Glomerular endothelial cell (primary cell): ENCODE results near the gene UNC5C. TPM values are rescaled to one million over a fixed set of nuclear protein-coding genes. Genes with fewer than 3 reads are reported as not detected.

Experiments
- DNase-seq: peaks from one replicate; pipeline ENCODE4 v3.0.0-alpha.2; 2011; ENCODE audit warnings: low read depth, low spot score; ENCODE audit errors: extremely low read depth
- total RNA-seq: library from RNA; depleted of rRNA; stranded (reverse); fragments of >200 nt; gene quantifications from 2 replicates; pipeline ENCODE4 v1.2.3, GENCODE V29; 2015

UNC5C gene
- total RNA-seq, 1 donor from 2014 or later, result 2.8 TPM

DNA sequence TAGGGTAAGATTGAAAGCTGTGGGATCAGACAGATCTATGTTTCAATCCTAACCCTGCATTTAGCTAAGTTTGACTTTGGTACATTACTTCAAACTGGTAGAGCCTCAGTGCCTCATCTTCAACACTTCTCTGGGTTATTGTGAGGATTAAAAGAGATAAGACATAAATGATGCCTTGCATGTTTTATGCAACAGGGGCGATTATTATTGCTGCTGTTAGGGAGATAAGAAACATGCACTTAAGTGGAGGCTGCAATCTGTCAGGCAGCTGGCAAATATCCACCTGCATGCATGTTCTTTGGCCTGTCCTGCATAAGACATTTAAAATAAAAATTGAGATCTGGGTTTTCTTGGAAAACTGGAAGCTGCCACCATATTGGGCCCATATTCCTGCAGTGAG lies 24.6 kb downstream of the UNC5C start:
- no peak for DNase-seq

DNA sequence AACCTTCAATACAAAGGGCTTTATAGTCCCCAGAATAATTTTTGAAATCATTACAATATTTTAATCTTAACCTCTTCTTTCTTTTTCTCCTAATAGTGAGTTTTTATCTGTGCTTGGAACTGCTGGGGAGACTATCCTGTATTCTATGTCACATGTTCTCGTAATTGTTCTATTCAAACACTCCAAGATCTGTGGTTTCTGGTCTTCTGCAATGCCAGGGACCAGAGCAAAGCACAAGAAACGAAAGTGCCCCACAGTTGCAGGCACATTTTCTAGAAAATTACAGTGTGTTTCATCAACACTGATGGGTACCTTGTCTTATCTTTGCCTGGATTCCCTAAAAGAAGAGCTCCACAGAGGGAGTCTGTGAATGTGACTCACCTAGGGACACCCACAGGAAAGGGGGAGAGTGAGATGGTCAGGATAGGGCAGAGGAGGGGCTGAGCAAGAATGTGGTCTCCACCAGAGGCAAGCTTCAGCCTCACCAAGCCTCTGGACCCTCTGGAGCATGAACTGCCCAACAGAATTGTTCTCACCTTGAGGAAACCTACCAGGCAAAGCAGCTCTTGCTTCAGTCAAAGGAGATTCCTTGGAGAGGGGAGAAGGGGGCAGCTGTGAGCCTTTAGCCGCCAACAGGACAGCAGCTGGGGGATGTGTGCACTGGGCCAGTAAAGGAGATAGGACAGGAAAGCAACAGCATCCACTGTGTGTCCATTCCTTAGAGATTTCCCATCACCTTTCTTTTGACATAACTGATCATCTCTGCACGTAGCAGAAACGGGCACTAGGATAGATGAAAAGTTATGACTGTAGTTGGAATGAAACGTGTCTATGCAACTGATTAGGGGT lies 25.9 kb downstream of the UNC5C start:
- DNase-seq, result no peak

DNA sequence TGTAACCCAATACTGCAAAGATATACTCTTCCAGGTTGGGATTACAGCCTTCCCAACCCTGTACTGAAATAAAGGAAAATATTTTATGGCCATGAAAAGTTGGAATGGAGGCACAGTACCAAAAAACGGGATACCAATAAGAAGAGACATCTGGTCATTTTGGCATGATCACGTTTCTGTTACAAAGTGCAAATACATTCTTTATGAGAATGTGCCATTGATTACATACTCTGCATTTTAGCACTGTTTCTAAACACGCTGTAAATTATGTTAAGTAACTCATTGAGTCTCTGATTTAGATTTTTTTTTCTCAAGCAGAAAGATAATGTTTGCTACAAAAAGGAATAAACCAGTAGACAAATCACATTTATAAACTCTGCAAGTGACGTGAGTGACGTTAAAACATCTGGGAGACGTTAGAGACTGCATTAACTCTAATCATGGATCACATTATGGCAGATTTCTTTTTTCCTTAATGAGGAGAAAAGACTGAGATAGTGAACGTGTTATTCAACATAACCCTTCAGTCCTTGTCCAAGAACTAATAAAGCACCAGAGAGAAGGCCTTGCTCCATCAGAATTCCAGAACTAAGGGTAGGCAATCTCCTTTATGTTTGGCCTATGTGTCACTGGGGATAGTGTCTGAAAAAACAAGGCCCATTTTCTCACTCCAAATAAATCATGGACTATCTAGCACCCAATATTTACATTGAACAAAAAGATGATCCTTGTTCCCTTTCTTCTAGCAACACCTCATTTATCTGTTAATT lies 31.0 kb downstream of the UNC5C start:
- DNase-seq, result no peak

DNA sequence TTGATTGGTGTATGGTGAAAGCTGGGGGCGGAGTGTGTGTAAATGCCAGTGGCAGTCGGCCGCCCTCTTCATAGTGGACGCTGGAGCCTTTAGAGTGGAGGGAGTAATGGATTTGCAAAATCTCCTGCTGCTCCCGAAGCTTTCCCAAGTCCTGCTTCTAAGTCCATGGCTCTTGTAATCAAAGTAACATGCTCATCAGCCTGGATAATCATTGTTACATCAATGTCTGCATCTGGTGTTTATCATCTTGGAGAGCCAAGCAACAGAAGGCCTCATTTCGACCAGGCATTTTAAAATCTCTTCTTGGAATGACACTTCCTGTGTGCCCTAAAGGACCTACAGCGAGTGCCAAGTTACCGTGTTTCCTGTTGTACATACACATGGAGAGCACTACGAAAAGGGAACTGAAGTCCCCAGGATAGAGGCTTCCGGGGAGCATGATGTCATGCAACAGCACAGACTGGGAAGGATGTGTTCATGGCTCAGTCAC lies 32.2 kb downstream of the UNC5C start:
- no peak for DNase-seq

DNA sequence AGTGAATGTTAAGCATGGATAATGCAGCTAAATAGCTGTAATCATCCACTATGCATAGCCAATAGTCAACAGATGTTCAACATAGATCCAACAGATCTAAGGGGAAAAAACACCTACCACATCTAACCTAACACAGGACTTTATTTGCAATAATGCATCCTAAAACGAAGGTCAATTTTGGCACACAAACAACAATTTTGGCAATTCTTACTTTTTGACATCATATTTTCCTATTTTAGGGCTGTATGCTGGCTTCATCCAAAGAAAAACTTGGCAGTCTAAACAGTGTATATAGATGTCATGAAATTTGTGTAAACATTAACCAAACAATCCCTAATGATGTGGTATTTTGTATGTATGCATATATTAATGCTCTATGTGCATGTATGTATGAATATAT lies 33.2 kb downstream of the UNC5C start:
- no peak for DNase-seq

DNA sequence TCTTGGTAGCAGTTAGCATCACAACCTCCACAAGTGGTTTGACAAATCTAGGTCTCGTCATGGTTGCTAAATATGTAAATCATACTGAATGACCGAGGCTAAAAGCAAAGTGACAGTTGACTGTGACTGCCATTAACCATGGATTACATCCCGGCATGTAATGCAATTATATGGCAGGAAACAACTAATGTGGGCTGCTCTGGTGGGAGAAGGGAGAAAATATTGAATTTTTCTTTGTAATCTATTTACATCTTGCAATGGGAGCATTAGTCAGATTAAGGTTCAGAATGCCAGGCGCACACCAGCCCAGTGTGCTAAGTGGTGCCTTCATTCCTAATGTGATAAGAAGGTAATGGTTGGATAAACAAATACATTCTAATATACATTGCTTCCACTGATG lies 35.8 kb downstream of the UNC5C start:
- DNase-seq, result no peak

DNA sequence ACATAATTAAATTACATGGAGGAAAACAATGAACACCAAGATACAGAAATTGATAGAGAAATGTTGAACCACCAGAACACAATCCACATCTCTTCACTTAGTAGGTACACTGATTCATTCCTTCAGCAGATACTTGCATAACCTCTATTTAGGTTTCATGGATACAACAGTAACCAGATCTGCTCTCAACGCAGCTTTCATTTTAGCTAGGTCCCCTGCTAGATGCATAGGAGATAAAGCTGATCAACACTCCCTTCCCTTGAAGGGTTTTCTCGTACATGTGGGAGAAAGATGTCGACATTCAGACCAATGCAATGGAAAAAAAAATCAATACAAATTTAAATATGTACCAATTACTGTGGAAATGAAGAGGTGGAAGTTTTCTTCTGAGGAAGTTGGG lies 37.3 kb downstream of the UNC5C start:
- DNase-seq, result no peak

DNA sequence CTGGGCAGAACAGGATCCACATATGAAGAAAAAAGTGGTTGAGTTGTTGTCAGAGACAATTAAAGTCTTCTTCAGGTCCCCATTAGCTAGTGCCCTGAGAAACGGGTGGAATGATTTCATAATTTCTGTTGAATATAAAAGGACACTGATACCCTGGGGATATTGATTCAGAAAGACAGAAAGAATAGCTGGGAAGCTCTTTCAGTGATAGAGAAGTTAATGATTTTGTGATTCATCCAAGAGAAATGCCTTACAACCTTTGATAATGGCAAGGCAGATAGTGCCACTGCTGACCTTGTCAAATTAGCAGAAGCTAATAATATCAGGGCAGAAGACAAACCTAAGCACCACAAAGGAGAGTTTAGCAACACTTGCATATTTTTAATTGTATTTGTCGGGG lies 37.9 kb downstream of the UNC5C start:
- DNase-seq, result no peak

DNA sequence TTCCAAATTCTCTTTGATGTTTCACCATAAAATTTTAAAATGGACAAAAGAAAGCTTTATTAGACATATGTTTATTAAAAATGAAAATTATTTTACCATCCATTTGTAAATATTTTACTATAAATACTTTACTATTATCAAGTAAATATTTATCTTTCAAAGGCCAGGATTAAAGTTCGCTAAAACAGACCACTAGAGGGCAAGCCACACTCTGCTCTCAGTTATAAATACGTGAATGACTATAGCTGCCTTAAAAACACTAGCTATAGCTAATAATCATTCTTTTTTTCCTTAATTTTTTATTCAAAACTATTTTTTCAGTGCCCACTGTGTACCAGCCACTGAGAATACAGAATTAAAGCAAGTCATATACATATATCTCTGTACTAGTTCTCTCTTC lies 38.6 kb downstream of the UNC5C start:
- no peak for DNase-seq

DNA sequence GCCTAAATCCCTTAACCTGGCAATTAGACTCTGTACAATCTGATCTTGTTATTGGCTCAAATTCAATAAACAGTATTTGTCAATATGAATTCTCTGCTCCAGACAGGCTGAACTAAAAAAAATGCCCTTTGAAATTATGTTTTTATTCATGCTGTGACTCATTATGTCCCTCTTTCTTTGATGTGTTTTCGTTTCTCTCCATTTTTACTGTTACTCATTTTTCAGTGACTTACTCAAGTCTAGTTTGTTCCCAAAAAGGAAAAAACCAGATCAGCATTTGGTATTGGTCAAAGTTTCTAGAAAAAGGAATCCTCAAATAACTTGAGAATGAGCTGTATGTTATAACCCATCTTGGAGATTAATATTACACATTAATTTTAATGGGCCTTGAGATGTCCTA lies 40.4 kb downstream of the UNC5C start:
- no peak for DNase-seq

DNA sequence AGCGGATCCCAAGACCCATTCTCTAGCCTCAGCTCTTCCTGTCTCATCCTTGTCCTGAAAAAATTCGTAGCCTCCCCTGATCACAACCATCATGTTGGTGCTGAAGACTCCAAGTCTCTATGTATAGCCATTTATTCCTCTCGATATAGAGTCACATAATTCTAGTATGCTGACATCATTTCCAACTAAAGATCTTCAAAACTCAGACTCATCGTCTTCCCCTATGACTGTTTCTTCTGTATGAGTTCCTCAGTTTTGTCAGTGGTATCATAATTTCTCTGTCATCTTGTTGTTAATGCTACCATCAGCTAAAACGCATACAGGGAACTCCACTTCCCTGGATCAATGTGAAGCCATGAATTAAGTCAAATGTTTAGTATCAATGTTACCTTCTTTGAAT lies 41.2 kb downstream of the UNC5C start:
- no peak for DNase-seq

DNA sequence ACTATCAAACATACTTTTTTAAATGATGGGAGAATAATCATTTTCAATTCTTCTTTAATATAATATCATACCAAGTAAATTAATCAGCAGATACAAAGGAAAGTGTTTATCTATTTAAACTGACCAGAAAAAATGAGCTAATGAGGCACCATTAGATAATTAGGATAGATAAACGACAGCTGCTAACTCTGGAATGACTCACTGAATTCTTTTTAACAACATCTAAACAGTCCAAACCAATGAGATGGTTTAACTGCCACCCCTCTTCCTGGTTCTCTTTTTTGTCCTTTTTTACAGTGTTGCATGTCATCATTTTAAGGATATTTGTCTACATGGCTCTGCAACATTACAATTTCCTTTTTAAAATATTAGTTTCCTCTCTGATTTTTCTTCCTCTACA lies 41.6 kb downstream of the UNC5C start:
- DNase-seq, result no peak

DNA sequence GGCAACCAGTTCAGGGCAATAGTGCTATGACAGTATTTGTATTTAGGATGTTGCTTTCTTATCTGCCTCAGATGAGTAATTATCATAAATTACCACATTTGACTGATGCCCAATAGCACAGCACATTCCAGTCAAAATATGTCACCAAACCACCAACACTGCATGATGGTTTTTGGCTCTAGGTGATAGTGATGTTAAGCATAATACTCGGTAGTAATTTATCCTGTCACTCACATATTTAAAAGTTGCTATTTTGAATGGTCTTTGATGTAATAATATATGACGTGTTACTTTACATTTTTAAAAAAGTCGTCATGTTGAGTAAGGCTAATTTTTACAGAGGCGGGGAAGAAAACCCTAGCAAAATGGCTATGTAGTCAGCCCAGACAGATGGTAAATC lies 42.5 kb downstream of the UNC5C start:
- DNase-seq, result no peak

DNA sequence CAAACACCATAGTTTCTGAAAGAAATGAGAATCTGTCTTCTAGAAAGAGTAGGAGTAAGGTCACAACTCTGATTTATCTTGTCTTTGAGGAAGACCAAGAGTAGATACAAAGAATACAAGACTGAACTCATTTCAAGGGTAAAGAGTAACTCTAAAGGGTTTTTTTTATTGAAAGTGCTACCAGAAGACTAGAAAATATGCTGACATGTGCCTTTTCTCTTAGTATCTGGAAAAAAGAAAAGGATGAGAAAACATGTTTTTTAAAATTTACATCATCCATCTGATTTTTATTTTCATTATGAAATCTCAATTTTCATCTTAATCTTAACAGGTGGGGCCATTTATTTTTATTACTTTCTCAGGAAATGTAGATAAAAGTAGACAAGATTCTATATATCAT lies 43.0 kb downstream of the UNC5C start:
- no peak for DNase-seq

DNA sequence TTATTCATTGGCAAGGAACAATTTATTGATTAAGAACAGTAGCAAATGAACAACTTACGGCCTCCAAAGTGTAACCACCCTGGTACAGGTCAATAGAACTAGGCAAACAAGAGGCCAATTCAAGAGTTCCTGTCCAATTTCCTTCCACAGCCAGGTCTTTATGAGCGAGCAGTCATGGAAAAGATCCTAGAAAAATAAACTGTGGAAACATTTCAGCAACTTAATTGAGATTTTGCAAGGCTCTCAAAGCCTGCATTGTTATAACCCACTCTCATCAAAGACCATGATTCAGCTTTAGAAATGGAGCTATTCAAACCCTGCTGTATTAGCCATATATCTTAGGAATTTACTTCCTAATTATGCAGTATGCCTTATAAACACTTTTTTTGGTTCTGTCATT lies 43.6 kb downstream of the UNC5C start:
- no peak for DNase-seq

DNA sequence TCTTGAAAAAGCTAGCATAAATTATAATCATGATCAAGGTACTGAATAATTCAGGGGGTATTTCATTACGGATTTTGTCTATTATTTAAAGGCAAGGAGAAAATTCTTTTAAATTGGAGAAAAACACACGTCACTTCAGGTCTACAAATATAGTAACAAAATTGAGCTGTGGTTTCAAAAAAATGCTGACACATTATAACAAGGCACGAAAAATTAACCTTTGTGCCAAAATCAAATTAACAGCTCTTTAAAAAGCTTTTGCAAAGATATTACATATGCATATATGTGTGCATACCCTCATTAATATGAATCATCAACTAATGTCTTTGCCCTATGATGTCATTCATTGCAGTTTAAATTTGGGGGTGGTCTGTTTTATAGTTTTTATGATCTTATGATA lies 44.3 kb downstream of the UNC5C start:
- no peak for DNase-seq

DNA sequence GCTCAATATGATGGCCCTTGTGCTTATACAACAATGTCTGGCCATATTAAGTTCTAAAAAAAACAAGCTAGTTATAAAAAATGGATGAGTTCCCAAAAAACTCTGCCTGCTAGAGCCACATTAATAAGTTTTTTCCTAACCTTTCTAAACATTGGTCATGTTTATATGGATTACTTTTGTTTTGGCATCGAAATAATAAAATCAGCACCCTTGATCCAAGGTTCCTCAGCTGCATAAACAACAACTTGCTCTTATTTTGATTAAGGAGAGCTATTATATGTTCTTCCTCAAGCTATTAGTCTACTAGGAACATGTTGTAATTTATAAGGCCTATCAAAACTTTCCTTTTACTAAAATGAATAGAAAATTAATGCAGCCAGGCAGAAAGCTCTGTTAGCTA lies 48.4 kb downstream of the UNC5C start:
- DNase-seq, result no peak

DNA sequence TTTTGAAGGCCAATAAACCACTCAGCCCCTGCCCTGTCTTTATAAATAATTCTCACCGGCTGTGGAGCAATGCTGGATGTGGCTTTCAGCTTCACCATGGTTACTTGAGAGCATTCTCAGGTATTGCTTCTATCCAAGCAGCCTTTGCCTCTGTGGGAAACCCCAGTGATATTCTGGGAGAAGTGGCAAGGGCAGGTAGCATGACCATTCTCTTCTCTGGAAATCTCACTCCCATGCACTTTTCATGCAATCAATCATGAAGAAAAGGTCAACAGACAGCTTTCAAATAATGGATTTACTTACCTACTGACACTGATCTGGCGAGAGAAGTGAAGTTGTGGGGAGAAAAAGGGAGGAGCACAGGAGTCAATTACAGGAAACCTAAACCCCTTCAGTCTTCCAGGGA lies 49.5 kb downstream of the UNC5C start:
- DNase-seq, result no peak

DNA sequence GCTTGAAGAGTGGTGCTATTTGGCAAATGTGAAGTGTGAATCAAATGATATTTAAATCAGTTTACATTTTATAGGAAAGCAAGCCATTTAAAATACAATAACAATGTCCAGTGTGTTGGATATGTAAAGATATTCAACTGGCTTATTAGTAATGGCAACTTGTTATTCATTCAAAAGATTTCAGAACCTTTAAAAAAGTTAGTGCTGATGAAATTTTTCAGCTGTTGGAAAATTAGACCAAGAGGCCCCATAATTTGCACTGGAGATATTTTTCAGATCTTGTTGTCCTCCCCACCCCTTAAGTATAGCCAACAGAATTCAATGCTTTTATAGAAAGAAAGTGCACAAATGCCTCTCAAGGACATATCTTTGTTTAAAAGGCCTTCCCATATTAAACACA lies 54.6 kb downstream of the UNC5C start:
- no peak for DNase-seq

DNA sequence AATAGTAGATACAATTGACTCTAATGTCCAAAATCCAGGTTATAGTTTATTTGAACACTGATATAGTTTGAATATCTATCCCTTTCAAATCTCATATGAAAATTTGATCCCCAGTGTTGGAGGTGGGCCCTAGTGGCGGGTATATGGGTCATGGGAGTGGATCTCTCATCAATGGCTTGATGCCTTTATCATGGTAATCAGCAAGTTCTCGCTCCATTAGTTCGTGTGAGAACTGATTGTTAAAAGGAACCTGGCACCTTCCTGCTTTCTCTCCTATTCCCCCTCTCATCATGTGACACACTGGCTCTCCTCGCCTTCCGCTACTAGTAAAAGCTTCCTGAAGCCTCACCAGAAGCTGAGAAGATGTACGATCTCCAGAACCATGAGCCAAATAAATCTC lies 70.1 kb downstream of the UNC5C start:
- DNase-seq, result no peak

DNA sequence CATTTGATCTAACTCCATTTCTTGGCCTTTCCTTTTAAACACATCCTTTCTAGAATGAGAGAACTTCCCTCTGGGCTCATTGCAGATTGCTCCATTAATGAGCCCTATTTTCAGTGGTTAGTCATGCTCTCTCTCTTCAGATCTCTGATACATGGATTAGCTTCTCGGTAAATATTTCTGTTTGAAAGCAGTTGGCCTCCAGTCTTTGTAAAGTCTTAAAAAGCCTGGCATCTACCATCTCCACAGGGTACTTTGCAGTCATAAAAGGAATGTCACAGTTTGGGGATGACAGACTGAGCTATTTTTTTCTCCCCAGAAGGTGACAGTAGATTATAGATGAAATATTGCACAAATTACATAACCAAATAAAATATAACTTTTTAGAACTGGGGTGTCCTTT lies 72.7 kb downstream of the UNC5C start:
- DNase-seq, result no peak

DNA sequence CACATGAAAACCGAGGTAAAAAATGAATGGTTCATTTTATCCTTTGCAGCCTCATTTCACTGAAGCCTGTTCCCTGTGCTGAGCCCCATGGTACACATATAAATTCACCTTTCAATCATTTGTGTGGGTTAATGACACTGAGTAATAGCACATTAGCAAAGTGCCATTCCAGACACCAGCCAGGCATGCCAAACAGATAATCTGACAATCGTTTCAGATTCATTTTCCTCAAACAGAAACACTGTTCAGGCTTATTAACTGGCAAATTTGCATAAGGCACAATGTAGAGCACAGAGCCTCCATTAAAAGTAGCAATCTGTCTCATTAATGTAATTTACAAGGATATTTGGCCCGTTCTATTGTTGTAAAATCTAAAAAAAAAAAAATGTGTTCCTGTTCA lies 76.2 kb downstream of the UNC5C start:
- no peak for DNase-seq
